GM18508 (cell line): ENCODE measurements around the gene PNRC2.
"Not testable (repeated sequence)": the region's sequence is repeated elsewhere in the genome, so short reads cannot be mapped to it uniquely, and the experiment has no call there.

Source experiments
- ATAC-seq: cut with Tn5 transposase; IDR thresholded peaks from one replicate; pipeline ENCODE4 v1.9.1; 2021; ENCODE audit warnings: moderate number of reproducible peaks; ENCODE audit not compliant: insufficient read depth, unreplicated experiment

Gene PNRC2

DNA sequence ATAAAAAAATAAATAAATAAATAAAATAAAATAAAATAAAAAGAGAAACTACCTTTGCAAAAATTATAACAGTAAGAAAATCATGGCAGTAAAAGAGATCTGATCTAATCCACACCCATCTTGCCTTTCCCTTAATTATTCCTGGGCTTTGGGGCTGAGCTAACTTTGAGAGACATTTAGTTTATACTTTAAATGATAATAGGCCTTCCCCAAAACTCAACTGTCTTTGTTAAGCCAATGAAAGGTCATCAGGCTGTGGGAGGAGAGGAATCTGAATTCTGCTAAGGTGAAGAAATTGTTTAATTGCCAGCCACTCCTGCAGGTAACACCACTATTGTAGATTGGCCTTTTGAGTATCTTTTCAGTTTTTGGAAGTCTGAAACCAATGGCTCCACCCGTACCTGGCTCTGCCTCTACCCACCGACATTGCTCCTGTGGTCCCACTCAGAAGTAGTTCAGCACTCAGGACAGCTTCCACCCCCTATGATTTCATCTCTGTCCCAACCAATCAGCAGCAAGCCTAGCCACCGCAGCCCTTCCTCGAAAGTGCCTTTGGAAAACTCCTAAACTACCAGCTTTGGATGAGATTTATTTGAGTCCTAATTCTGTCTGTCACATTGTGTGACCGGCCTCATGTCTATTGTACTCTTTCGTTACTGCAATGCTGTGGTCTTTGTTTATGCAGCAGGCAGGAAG lies 23.0 kb upstream of the PNRC2 start:
- no peak for ATAC-seq

DNA sequence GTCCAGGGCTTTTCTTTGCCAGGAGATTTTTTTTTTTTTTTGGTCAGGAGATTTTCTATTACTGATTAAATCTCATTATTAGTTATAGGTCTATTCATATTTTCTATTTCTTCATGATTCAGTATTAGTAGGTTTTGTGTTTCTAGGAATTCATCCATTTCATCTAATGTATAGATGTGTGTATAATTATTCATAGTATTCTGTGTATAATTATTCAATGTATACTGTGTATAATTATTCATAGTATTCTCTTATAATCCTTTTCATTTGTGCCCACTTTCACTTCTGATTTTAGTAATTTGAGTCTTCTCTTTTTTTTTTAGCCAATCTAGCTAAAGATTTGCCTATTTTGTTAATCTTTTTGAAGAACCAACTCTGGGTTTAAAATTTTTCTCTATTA lies 12.3 kb upstream of the PNRC2 start:
- no peak for ATAC-seq

DNA sequence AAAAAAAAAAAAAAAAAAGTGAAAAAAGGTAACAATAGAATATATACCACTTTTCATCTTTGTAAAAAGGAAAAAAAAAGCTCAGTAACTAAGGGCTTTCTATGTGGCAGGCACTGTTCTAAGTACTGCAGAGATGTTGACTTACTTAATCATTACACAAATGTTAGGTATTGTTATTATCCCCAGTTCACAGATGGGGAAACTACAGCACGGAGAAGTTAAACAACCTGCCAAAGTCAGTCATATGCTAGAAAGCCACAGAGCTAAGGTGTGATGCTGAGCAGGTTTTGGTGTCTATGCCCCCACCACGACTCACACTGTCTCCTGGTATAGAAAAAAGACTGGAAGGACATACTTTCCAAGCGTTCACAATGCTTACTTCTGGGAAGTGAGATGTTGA lies 6.6 kb upstream of the PNRC2 start:
- ATAC-seq: no peak

DNA sequence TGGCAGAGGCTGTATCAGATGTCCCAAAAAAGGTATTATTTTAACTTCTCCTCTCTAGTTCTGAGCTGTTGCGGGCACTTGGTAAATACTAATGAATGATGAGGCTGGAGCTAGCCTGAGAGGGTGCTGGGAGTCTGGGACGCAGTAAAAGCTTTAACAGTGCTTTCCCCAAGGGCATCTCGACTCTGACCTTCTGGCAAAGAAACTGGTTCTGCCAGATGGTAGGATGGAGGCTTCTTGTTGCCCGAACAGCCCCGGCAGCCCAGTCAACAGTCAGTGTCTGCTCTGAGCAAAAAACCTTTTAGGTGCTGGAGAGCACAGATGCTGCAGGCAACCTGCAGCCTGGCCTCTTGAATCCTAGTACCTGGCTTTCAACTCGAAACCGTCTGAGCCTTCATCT lies 2.5 kb upstream of the PNRC2 start:
- ATAC-seq: no peak

DNA sequence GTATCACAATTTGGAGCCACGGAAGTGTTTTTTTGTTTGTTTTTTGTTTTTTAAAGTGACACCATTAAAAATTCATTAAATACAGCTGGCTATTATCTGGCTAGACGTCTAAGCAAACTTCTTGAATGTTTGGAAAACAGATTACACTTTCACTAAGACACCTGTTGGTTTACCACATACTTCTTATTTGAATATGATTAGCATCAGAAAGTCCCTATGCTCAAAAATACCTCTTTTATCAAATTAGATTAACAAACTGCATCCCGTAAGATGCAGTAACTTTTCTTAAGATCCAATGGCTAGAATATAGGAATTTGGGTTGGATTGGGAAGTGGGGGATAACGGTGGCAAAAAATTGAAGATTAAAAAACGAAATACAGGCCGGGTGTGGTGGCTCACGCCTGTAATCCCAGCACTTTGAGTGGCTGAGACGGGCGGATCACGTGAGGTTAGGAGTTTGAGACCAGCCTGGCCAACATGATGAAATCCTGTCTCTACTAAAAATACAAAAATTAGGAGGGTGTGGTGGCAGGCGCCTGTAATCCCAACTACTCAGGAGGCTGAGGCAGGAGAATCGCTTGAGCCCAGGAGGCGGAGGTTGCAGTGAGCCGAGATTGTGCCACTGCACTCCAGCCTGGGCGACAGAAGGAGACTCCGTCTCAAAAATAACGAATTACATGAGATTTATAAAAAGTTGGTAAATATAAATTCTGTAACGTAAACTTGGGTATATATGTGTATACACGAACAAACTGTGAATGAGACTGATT lies 1.4 kb upstream of the PNRC2 start:
- ATAC-seq: not testable (repeated sequence)

DNA sequence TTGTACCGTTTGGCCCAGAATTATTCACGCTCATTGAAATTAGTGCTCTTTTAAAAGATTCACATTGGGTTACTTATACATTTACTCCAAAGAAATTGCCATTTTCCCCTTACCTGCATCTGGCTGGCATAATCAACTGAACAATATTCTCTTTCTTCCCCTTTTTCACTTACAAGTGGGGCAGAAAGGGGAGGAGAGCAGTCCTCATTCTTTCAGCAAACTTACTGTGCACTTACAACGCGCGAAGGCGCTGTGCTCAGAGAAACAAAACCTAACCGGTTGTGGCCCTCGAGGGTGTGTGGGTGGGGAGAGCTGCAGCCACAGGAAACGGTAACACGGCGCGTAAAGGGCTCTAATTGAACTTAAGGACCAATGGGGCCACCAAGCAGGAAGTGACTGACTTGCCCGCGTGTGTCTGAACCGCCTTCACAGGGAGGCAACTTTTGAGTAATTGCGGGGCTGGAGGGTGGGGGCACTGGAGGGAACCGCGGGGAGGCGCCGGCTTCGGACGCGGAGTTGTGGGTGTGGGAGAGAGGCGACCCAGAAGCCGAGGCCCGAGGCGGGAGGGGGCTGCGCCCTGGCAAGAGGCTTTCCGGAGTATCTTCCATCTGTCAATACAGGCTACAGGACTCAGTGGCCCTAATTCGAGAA lies 693 bp upstream of the PNRC2 start:
- no peak for ATAC-seq

DNA sequence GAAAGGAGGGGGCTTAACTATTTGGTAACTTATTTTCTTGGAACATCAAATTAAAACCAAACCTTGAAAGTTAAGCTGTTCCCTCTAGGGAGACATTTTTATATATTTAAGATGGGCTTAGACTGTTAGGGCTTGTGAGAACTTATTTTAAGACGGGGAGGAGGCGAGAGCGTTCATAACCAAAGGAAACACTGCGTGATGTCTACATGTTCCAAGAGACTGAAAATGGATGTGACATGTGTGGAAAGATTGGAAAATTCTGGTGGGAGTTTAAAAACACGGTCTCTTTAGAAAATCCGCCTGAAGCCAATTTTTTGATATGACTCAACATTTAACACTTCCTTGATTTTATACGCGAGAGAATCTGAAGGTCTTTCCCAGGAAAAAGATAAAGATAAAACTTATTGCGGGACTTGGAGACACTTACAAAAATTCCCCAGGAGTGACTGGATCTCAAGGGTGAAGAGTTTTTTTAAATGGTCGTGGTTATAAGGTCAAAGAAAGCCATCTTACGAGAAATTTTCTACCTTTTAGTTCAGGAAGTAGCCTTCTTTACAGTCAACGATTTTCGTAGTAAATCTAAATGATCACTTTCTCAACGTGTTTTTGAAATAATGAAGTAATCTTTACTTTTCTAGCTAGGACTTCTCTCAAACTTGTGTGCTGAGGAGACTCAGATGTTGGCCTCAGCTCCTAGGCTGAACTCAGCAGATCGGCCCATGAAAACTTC lies 828 bp downstream of the PNRC2 start:
- ATAC-seq: no peak

DNA sequence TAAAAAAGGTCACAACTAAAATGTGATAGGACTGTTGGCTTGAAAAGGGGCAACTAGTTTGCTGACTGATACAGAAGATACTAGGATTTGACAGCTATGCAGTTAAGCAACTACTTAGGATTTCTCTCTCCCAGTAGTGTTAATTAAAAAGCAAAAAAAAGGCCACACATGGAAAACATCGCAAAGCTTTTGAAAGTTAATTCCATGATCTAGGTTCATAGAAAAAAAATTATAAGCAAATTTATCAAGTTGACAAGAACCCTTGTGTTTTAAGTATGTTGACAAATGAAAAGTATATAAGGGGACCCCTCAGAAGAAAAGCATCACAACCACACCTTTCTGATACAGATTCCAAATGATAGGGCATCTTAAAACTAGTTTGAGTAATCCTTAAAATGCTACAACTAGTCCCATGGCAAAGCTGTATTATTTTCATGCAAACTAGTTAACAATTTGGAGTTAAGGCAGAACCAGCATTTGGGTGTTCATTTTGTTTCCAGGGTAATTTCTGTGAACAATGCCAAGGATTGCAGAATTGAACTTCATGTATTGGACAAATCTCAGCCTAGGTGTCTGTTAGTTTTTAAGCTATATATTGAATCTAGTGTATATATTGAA lies 4.1 kb downstream of the PNRC2 start:
- no peak for ATAC-seq

DNA sequence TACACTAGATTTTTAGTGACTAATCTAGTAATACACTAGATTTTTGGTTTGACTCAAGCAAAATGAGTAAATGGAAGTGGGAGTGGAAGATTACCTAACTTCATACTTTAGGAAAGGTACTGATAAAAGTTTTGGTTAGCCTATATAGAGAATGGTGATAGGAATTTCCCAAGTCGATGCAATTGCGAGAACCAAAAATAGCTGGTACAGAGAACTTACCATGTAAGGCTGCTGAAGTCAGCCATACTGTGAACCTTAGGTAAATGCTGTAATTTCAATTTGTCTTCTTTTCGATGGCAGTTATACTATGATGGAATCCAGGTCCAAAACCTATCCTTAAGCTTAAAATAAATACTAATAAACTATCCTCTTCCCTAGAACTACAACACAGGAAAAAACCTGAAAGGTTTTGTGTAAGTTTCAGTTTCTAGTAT lies 4.6 kb downstream of the PNRC2 start:
- no peak for ATAC-seq

DNA sequence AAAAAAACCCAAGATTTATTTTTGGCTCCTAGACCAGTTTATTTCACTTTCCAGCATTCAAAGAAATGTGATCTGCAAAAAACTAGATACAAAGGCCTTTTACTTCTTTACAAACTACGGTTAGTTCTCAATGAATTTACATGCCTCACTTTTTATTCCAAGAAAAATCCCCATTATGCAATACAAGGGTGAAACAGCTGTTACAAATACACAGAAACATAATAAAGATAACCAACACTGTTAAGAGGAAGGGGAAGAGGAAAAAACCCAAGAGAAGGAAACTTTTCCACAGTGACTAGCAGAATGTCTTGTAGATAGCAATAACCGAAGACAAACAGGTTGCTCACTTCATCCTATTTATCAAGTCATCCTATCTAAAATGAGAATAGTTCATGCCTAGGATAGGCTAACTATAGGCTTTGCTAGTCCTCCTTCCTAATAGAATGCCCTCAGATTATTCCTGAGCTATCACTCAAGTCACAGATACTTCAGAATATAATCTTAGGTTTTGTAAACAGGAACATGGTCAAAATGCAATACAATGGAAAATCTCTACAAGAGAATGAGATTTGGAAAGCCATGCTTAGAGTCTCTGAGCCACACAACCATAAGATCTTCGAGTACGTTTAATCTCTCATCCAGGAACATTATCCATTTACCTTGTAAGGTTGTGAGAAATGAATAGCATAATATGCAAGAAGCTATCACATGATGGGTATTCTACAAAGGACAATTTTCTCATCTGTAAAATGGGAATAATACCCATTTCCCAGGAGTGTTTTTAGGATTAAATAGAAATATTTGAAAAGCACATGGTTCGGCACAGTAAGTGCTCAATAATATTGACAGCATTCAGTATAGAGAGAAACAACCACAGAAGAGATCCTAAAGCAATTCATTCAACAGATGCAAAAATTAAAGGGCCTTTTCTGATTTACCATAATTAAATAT lies 5.4 kb downstream of the PNRC2 start:
- no peak for ATAC-seq

DNA sequence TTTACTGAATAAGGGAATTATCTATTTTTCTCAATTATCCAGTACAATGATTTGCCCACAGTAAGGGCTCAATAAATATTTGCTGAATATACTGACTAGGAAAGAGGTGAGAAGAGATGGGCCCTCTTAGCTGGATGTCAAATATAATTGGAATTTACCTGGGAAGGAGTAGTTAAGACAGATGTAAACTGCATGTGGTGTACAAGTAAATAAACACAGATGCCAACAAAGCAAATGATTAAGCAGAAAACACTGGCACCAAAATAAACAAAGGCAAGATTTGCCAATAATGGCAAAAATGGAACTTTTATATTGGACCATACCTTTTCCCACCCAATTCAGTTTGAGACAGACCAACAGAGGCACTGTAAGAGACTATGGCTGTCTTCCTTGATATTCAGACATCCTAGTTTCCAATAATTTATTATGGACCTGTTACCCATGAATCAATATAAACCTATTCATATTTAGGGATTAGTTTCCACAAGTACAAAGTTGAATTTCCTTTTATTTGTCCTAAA lies 7.4 kb downstream of the PNRC2 start:
- no peak for ATAC-seq

DNA sequence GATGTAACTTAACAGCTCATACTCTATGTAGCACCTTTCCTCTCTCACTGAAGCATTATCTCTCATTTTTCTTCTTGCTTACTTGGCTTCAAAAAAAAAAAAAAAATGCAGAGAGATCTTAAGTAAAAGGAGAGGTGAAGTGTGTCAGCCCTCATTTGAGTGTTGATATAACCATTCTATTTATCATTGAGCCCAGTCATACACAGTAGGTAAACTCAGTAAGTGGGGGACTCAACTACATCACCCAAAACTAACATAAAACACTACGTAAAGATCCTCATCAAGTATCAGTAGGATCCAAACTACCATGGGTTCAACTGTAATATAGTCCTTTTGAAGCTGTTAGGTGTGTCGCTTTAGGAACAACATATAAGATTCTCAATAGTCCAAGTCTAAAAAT lies 8.2 kb downstream of the PNRC2 start:
- ATAC-seq: no peak

DNA sequence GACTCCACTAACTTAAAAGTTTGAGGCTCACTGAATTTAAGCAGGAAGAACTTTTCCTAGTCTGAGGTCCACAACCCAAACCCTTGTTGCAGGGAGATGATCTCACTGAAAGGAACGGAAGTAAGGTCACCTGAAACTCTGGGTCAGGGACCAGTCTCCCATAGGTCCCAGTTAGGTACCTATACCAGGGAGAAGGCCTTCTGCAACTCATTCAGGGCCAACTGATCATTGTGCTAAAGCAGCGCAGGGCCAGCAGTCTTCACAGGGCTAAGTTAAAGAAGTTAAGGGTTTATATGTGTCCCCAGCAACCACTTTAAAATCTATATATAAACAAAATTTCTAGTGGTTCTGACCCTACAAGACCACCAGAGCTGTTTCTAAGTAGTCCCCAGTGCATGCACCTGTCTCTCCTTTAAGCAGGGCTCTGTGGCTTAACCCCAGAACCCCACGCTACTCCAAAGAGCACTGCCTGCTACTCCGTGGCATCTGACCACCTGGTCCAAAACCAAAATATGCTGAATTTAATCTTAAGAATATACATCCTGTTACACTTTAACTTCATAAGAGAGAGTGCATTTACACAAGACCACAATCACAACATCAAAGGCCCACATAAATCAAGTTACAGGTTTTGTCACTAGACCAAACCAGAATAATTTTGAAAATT lies 17.7 kb downstream of the PNRC2 start:
- ATAC-seq: no peak

DNA sequence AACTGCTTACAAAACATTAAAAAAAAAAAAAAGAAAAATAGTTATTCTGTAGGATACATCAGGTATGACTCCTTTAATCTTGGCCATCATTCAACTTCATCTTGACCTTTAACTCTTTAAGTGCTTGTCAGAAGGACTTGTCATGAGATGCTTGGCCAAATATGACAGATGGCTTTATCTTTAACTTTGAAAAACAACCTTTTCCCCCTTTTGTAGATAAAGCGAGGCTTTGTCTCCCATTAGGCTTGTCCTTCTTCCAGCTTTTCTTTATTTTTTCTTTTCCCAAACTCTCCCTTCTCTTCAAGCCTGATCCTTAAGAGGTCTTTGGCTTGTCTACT lies 18.2 kb downstream of the PNRC2 start:
- ATAC-seq: no peak

DNA sequence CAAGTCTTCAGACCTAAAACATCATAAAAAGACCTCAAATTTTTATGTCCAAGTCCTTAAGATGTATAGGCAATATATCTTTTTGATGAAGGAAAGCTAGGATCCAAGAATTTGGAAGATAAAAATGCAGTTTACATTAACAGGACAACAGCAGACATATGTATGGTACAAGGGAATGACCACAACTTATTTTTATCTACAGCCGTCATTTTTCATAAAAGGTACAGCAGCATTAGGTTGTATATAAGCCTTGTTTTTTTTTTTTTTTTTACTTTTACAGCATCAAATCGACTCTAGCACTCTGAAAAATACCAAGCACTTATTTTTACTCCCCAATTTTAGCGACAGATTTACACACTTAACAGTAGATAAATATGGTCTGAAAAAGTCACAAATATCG lies 19.2 kb downstream of the PNRC2 start:
- no peak for ATAC-seq

DNA sequence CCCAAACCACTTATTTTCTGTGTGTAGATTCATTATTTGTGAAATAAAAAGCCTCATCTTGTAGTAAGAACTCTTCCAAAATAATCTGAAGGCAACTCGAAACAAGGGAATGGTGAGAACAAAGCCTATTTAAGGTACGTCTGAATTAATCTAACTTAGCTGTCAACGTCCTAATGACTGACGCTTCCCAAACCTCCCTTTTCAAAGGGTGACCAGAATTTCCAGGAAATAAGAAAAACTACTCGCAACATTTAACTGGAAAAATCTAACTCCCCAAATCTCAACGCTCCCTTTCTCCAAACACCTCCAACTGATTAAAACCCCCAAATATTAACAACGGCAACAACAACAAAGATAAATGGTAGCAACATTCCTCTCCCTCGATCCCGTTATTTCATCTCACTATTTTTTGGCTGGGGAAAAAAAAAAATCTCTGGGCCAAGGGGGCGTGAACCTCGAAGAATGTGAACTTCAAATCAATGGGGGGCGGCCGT lies 19.8 kb downstream of the PNRC2 start:
- ATAC-seq: no peak

DNA sequence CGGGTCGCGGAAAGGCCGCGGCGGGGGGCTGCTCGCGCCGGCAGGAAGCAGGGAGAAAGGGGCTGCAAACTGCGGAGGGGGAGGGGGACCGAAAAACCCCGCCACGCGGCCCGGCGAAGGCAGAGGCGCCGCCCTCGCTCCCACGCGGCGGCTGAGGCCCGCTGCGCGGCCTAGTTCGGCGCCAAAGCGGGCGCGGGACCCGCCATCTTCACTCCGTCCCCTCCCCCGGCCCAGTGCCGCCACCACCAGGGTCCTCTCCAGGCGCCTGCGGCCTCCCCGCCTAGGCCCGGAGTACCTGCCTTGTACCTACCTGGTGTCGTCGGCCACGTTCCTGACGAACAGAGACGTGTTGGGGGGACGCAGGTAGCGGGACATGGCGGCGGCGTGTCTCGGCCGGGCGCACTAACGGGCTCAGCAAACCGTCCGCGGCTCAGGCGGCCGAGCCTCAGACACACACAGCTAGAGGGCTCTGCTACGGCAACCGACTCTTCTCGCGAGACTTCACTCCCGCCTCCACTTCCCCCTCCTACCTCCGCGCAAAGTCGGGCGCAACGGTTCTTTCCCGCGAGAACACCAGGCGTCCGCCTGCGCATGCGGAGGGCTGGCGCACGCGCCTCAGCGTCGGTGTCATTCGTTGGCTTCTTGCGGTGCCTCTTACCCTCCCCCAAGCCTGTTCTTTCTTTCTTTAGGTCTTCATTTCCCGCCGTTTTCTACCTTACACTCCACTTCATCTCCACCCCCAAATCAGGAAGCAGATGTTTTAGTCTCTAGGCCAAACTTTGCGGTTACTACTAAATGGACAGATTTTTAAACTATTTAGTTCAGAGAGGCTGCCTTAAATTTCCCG lies 20.5 kb downstream of the PNRC2 start, which contains the start of gene SRSF10:
SRSF10 (minus strand) TSS at position 447 of the 847 bp plus-strand sequence; CDS start at position 375, 72 bp downstream.
- no peak for ATAC-seq

DNA sequence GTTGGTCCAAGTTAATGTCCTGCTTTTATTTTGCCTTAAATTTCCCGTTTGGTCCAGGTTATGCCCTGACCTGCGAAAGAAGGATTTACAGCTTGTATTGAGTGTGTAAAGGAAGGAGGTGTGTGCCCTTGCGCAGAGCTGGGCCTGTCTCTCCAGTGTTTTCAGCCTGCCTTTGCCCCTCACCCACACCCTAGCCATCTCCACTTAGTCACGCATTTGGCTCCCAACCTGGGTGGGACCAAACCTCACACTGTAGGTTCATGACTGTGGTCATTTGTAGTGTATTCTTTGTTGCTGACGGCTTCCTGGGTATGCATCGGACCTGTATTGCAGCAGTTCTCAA lies 21.1 kb downstream of the PNRC2 start:
- ATAC-seq: no peak
